Neural progenitor cell (in vitro differentiated cells): ENCODE results near the gene ORC4.

ENCODE experiments used
- EZH2 ChIP-seq: fragments of 200-600 bp; sonication (generic); IDR thresholded peaks from 2 replicates; pipeline ENCODE4 v1.6.1; 2017; ENCODE audit warnings: antibody characterized with exemption, mild to moderate bottlenecking, moderate library complexity
- EZH2phosphoT487 ChIP-seq: fragments of 200-600 bp; sonication (generic); IDR thresholded peaks from 2 replicates; pipeline ENCODE4 v1.6.1; 2017; ENCODE audit warnings: antibody characterized with exemption
- TF ChIP-seq, protein P1 (sequence below): fragments of 200-600 bp; sonication (generic); IDR thresholded peaks from 2 replicates; pipeline ENCODE4 v1.5.1; 2017; ENCODE audit warnings: antibody characterized with exemption, mild to moderate bottlenecking

GRCh38 chr2:147933931-147934330 lies 86.6 kb downstream of the ORC4 start:
- TF ChIP-seq, protein P1, sequence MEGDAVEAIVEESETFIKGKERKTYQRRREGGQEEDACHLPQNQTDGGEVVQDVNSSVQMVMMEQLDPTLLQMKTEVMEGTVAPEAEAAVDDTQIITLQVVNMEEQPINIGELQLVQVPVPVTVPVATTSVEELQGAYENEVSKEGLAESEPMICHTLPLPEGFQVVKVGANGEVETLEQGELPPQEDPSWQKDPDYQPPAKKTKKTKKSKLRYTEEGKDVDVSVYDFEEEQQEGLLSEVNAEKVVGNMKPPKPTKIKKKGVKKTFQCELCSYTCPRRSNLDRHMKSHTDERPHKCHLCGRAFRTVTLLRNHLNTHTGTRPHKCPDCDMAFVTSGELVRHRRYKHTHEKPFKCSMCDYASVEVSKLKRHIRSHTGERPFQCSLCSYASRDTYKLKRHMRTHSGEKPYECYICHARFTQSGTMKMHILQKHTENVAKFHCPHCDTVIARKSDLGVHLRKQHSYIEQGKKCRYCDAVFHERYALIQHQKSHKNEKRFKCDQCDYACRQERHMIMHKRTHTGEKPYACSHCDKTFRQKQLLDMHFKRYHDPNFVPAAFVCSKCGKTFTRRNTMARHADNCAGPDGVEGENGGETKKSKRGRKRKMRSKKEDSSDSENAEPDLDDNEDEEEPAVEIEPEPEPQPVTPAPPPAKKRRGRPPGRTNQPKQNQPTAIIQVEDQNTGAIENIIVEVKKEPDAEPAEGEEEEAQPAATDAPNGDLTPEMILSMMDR: no peak
- no peak for TF ChIP-seq EZH2phosphoT487
- TF ChIP-seq EZH2: no peak
